Measurements from ENCODE around the gene USP10. TPM values are rescaled to one million over a fixed set of nuclear protein-coding genes. Genes with fewer than 3 reads are reported as not detected.

USP10 gene
- total RNA-seq, 1 experiment from 2014 or later = 203 TPM

GRCh38 chr16:84780063-84780462 lies 80.3 kb downstream of the USP10 start:
- Histone ChIP-seq H3K9me3 (ENCODE audit: control insufficient read depth, low read depth, low read length) (no peaks in the 10 kb centered on the region), H3K4me1 (ENCODE audit: insufficient read depth, low read length) (no peaks in the 10 kb centered on the region), H2BK120ac (ENCODE audit: low read depth, low read length, poor library complexity, severe bottlenecking) (no peak overlapping the region), H3K23me2 (ENCODE audit: insufficient read length, low read depth, low read length, poor library complexity, severe bottlenecking) (no peaks in the 10 kb centered on the region), H2BK15ac (ENCODE audit: low read depth, low read length) (no peak overlapping the region), H2BK5ac (ENCODE audit: insufficient read length, low read length) (no peak overlapping the region), H3T11ph (ENCODE audit: low read length) (no peak overlapping the region), H3K56ac (ENCODE audit: insufficient read length, low read depth, low read length) (no peak overlapping the region), H3K79me2 (ENCODE audit: insufficient read depth, low read length) (no peaks in the 10 kb centered on the region), H4K5ac (ENCODE audit: insufficient read length, low read depth, low read length) (no peak overlapping the region), H2BK12ac (ENCODE audit: insufficient read length, low read depth, low read length) (no peak overlapping the region), H3K18ac (ENCODE audit: insufficient read length, low read depth, low read length) (no peak overlapping the region), H3K4ac (ENCODE audit: low read depth, low read length) (no peak overlapping the region), H3K23ac (ENCODE audit: insufficient read length, low read depth, low read length) (no peak overlapping the region), H3K14ac (ENCODE audit: insufficient read depth, low read length) (no peak overlapping the region), H4K20me1 (ENCODE audit: control insufficient read depth, insufficient read depth, insufficient read length) (no peaks in the 10 kb centered on the region), H3K79me1 (ENCODE audit: insufficient read depth, low read depth, low read length, poor library complexity, severe bottlenecking) (no peaks in the 10 kb centered on the region), H4K8ac (replicated peaks; ENCODE audit: insufficient read length, low read depth, low read length) (no peak overlapping the region), H2AFZ (ENCODE audit: low read length) (no peak overlapping the region), H3K4me2 (ENCODE audit: insufficient read depth, insufficient read length, low read length) (no peak overlapping the region), H4K91ac (ENCODE audit: insufficient read length, low read depth, low read length) (no peak overlapping the region), H3K9ac (ENCODE audit: extremely low read depth, insufficient read length, low read length) (no peak overlapping the region), H3K27ac (ENCODE audit: insufficient read length, low read depth, low read length) (no peak overlapping the region), H2AK5ac (ENCODE audit: insufficient read length, low read length) (no peak overlapping the region), H2BK20ac (ENCODE audit: low read depth, low read length, poor library complexity, severe bottlenecking) (no peak overlapping the region), H3K27me3 (ENCODE audit: insufficient read depth, low read length) (no peaks in the 10 kb centered on the region)
- Mint-ChIP-seq H3K36me3 (ENCODE audit: insufficient read depth in 1 of 3, low read depth in 3 of 3) (peaks cover 48 to 56% (median 51%) of the 10 kb centered on the region in 3 experiments), H3K27ac (no peak overlapping the region; a peak in 1 of 7 replicates), H3K9me3 (no peaks in the 10 kb centered on the region; a peak in 1 of 5 replicates), H3K4me1 (no peaks in the 10 kb centered on the region), H3K4me3 (no peak overlapping the region), H3K27me3 (ENCODE audit: low read depth) (no peaks in the 10 kb centered on the region)
- DNase-seq = no peak
- WGBS (ENCODE audit: extremely low coverage, insufficient read length, low lambda C conversion rate) = no CpG with 5 or more reads among the region's 11 CpGs
- TF ChIP-seq, protein P1, sequence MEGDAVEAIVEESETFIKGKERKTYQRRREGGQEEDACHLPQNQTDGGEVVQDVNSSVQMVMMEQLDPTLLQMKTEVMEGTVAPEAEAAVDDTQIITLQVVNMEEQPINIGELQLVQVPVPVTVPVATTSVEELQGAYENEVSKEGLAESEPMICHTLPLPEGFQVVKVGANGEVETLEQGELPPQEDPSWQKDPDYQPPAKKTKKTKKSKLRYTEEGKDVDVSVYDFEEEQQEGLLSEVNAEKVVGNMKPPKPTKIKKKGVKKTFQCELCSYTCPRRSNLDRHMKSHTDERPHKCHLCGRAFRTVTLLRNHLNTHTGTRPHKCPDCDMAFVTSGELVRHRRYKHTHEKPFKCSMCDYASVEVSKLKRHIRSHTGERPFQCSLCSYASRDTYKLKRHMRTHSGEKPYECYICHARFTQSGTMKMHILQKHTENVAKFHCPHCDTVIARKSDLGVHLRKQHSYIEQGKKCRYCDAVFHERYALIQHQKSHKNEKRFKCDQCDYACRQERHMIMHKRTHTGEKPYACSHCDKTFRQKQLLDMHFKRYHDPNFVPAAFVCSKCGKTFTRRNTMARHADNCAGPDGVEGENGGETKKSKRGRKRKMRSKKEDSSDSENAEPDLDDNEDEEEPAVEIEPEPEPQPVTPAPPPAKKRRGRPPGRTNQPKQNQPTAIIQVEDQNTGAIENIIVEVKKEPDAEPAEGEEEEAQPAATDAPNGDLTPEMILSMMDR (conservative IDR thresholded peaks at IDR 0.05) = no peak

All from H9 (cell line).